CD8-positive, alpha-beta memory T cell (primary cell): ENCODE measurements around the gene CCDC74A. TPM values are rescaled to one million over a fixed set of nuclear protein-coding genes. Genes with fewer than 3 reads are reported as not detected.
"Not testable (repeated sequence)": the region's sequence is repeated elsewhere in the genome, so short reads cannot be mapped to it uniquely, and the experiment has no call there.

Experiments
- CTCF ChIA-PET: fragments of 350-600 bp; sonication (Branson Sonifier 250); formaldehyde crosslinking; loops from one replicate; lab custom pipeline; 2021; ENCODE audit warnings: antibody characterized with exemption; lab: Charles Lee
- POLR2A ChIA-PET: fragments of 350-600 bp; sonication (Branson Sonifier 250); formaldehyde crosslinking; loops from one replicate; lab custom pipeline; 2021; ENCODE audit warnings: antibody characterized with exemption; lab: Charles Lee
- DNase-seq, 5 donors: peaks; one replicate each; pipeline versions ENCODE4 v3.0.0 to v3.0.0-alpha.2; 2020 to 2022; ENCODE audit warnings: mixed read lengths in 1 of 5
- H3K27ac ChIP-seq: one replicate; pipeline ENCODE4 v1.7.0; 2013; ENCODE audit warnings: low read depth, mild to moderate bottlenecking, low read length, moderate library complexity
- H3K27me3 ChIP-seq: 2 replicates; pipeline ENCODE4 v1.7.0; 2013; ENCODE audit warnings: low read length, mild to moderate bottlenecking; ENCODE audit not compliant: insufficient read depth, poor library complexity, severe bottlenecking
- H3K36me3 ChIP-seq: 2 replicates; pipeline ENCODE4 v1.7.0; 2013; ENCODE audit warnings: mild to moderate bottlenecking, low read length, moderate library complexity; ENCODE audit not compliant: insufficient read depth
- H3K4me1 ChIP-seq: 2 replicates; pipeline ENCODE4 v1.7.0; 2013; ENCODE audit warnings: mild to moderate bottlenecking, low read length, moderate library complexity; ENCODE audit not compliant: insufficient read depth
- H3K4me3 ChIP-seq: 2 replicates; pipeline ENCODE4 v1.7.0; 2013; ENCODE audit warnings: mild to moderate bottlenecking, low read length
- H3K9me3 ChIP-seq: 2 replicates; pipeline ENCODE4 v1.7.0; 2013; ENCODE audit warnings: mild to moderate bottlenecking, low read length
- H3K27ac Mint-ChIP-seq, 8 donors: one replicate each; pipeline ENCODE4 v1.8.0; 2020 to 2021; ENCODE audit warnings: mixed read lengths in 8 of 8, mild to moderate bottlenecking in 6 of 8, inconsistent platforms in 3 of 8, moderate library complexity in 3 of 8
- H3K27me3 Mint-ChIP-seq, 2 donors: one replicate each; pipeline ENCODE4 v1.8.0; 2020 to 2021; ENCODE audit warnings: mixed read lengths in 2 of 2, mild to moderate bottlenecking in 1 of 2, moderate library complexity in 1 of 2
- H3K36me3 Mint-ChIP-seq, 3 donors: one replicate each; pipeline ENCODE4 v1.8.0; 2020 to 2021; ENCODE audit warnings: mixed read lengths in 3 of 3, inconsistent platforms in 1 of 3, mild to moderate bottlenecking in 1 of 3
- H3K4me1 Mint-ChIP-seq, 3 donors: one replicate each; pipeline ENCODE4 v1.8.0; 2020 to 2021; ENCODE audit warnings: mixed read lengths in 3 of 3, inconsistent platforms in 1 of 3, mild to moderate bottlenecking in 1 of 3
- H3K4me3 Mint-ChIP-seq, 7 donors: one replicate each; pipeline ENCODE4 v1.8.0; 2020 to 2021; ENCODE audit warnings: mixed read lengths in 7 of 7, mild to moderate bottlenecking in 6 of 7, moderate library complexity in 4 of 7, inconsistent platforms in 2 of 7
- H3K9me3 Mint-ChIP-seq, 5 donors: one replicate each; pipeline ENCODE4 v1.8.0; 2020 to 2022; ENCODE audit warnings: mixed read lengths in 5 of 5, mild to moderate bottlenecking in 3 of 5, moderate library complexity in 2 of 5, inconsistent platforms in 1 of 5
- polyA plus RNA-seq: library from polyadenylated mRNA; unstranded; fragments of 300-500 nt; fragmentation: Illumina TruSeq; gene quantifications from one replicate; pipeline ENCODE4 v1.2.3, GENCODE V29; 2021
- total RNA-seq, 2 experiments: library from RNA; stranded (reverse); gene quantifications; one replicate each; pipeline ENCODE4 v1.2.3, GENCODE V29; 2021

CCDC74A gene
- total and polyA plus RNA-seq, 3 experiments from 2014 or later, result 0.69 to 5.0 (median 3.6) TPM

- H3K4me3 ChIP-seq, H3K27ac ChIP-seq, H3K27ac Mint-ChIP-seq, H3K9me3 Mint-ChIP-seq, CTCF ChIA-PET, H3K4me3 Mint-ChIP-seq, H3K4me1 ChIP-seq, H3K27me3 ChIP-seq, POLR2A ChIA-PET, DNase-seq, H3K36me3 ChIP-seq, H3K4me1 Mint-ChIP-seq, H3K9me3 ChIP-seq, H3K36me3 Mint-ChIP-seq: not testable (repeated sequence)
- peaks cover 3 to 15% of the 10 kb centered on the region in 2 donors for H3K27me3 Mint-ChIP-seq
These were observed 16.5 kb downstream of the CCDC74A start for GRCh38 chr2:131544006-131544812.

GRCh38 chr2:131544813-131545165 lies 17.1 kb downstream of the CCDC74A start:
- H3K4me3 ChIP-seq, H3K36me3 Mint-ChIP-seq, H3K27ac ChIP-seq, H3K4me3 Mint-ChIP-seq, H3K9me3 ChIP-seq, H3K4me1 Mint-ChIP-seq, H3K9me3 Mint-ChIP-seq, H3K27me3 ChIP-seq, DNase-seq, CTCF ChIA-PET, H3K36me3 ChIP-seq, H3K27ac Mint-ChIP-seq, H3K4me1 ChIP-seq, POLR2A ChIA-PET: not testable (repeated sequence)
- peaks cover 6 to 15% of the 10 kb centered on the region in 2 donors for H3K27me3 Mint-ChIP-seq

GRCh38 chr2:131552871-131553270 lies 25.2 kb downstream of the CCDC74A start:
- Mint-ChIP-seq H3K9me3 (peaks cover 0 to 2% (median 0%) of the 10 kb centered on the region in 5 donors), H3K27ac (no peak overlapping the region), H3K27me3 (peaks cover 5 to 72% of the 10 kb centered on the region in 2 donors), H3K4me3 (no peak overlapping the region), H3K36me3 (no peaks in the 10 kb centered on the region), H3K4me1 (no peaks in the 10 kb centered on the region)
- ChIA-PET CTCF (no interaction called here), POLR2A (no interaction called here)
- Histone ChIP-seq H3K9me3 (no peaks in the 10 kb centered on the region), H3K4me3 (no peak overlapping the region), H3K4me1 (no peaks in the 10 kb centered on the region), H3K27me3 (no peaks in the 10 kb centered on the region), H3K36me3 (no peaks in the 10 kb centered on the region), H3K27ac (no peak overlapping the region)
- DNase-seq, result no peak

GRCh38 chr2:131556998-131557397 lies 29.3 kb downstream of the CCDC74A start:
- Mint-ChIP-seq H3K27ac (no peak overlapping the region), H3K4me3 (no peak overlapping the region), H3K9me3 (no peaks in the 10 kb centered on the region), H3K36me3 (no peaks in the 10 kb centered on the region), H3K4me1 (no peaks in the 10 kb centered on the region), H3K27me3 (peaks cover 7 to 77% of the 10 kb centered on the region in 2 donors)
- Histone ChIP-seq H3K27me3 (peaks cover 3% of the 10 kb centered on the region), H3K36me3 (no peaks in the 10 kb centered on the region), H3K9me3 (no peaks in the 10 kb centered on the region), H3K4me1 (no peaks in the 10 kb centered on the region), H3K27ac (no peak overlapping the region), H3K4me3 (no peak overlapping the region)
- ChIA-PET CTCF (no interaction called here), POLR2A (no interaction called here)
- DNase-seq, result no peak

- Mint-ChIP-seq H3K4me1 (no peaks in the 10 kb centered on the region), H3K27ac (no peak overlapping the region), H3K4me3 (no peak overlapping the region), H3K36me3 (no peaks in the 10 kb centered on the region), H3K9me3 (no peaks in the 10 kb centered on the region), H3K27me3 (peaks cover 7 to 73% of the 10 kb centered on the region in 2 donors)
- ChIA-PET CTCF (no interaction called here), POLR2A (no interaction called here)
- no peak overlapping the region for H3K4me3 ChIP-seq
- H3K27me3 ChIP-seq, result peaks cover 3% of the 10 kb centered on the region
- H3K4me1 ChIP-seq, result no peaks in the 10 kb centered on the region
- no peak overlapping the region for H3K27ac ChIP-seq
- H3K36me3 ChIP-seq, result no peaks in the 10 kb centered on the region
- DNase-seq, result no peak
- no peaks in the 10 kb centered on the region for H3K9me3 ChIP-seq
These were observed 30.1 kb downstream of the CCDC74A start for GRCh38 chr2:131557558-131558321.

- ChIA-PET CTCF (no interaction called here), POLR2A (no interaction called here)
- no peaks in the 10 kb centered on the region for H3K36me3 Mint-ChIP-seq
- no peaks in the 10 kb centered on the region for H3K4me1 Mint-ChIP-seq
- no peak overlapping the region for H3K4me3 ChIP-seq
- peak overlapping the region in 1 of 7 donors; percentile 24 for H3K4me3 Mint-ChIP-seq
- H3K27ac Mint-ChIP-seq, result no peak overlapping the region
- no peak for DNase-seq
- no peak overlapping the region for H3K27ac ChIP-seq
- H3K9me3 Mint-ChIP-seq, result no peaks in the 10 kb centered on the region
- H3K36me3 ChIP-seq, result no peaks in the 10 kb centered on the region
- H3K27me3 Mint-ChIP-seq, result peaks cover 15 to 30% of the 10 kb centered on the region in 2 donors
- no peaks in the 10 kb centered on the region for H3K27me3 ChIP-seq
- no peaks in the 10 kb centered on the region for H3K9me3 ChIP-seq
- no peaks in the 10 kb centered on the region for H3K4me1 ChIP-seq
These were observed 38.7 kb downstream of the CCDC74A start for GRCh38 chr2:131566371-131566770.

- Histone ChIP-seq H3K36me3 (no peaks in the 10 kb centered on the region), H3K4me3 (no peak overlapping the region), H3K9me3 (no peaks in the 10 kb centered on the region), H3K27ac (no peak overlapping the region), H3K27me3 (no peaks in the 10 kb centered on the region), H3K4me1 (no peaks in the 10 kb centered on the region)
- no peak overlapping the region for H3K27ac Mint-ChIP-seq
- H3K36me3 Mint-ChIP-seq, result no peaks in the 10 kb centered on the region
- H3K4me3 Mint-ChIP-seq, result no peak overlapping the region
- no peaks in the 10 kb centered on the region for H3K9me3 Mint-ChIP-seq
- DNase-seq, result no peak
- CTCF ChIA-PET, result no interaction called here
- POLR2A ChIA-PET, result no interaction called here
- H3K27me3 Mint-ChIP-seq, result peaks cover 16 to 27% of the 10 kb centered on the region in 2 donors
- H3K4me1 Mint-ChIP-seq, result no peaks in the 10 kb centered on the region
These were observed 40.2 kb downstream of the CCDC74A start for GRCh38 chr2:131567891-131568290.

GRCh38 chr2:131568401-131568800 lies 40.7 kb downstream of the CCDC74A start:
- H3K9me3 Mint-ChIP-seq, H3K36me3 ChIP-seq, H3K27ac Mint-ChIP-seq, H3K4me3 ChIP-seq, H3K9me3 ChIP-seq, CTCF ChIA-PET, H3K4me3 Mint-ChIP-seq, DNase-seq, POLR2A ChIA-PET, H3K4me1 Mint-ChIP-seq, H3K36me3 Mint-ChIP-seq, H3K27me3 ChIP-seq, H3K27ac ChIP-seq, H3K4me1 ChIP-seq: not testable (repeated sequence)
- H3K27me3 Mint-ChIP-seq, result peaks cover 18 to 30% of the 10 kb centered on the region in 2 donors
